Measurements from ENCODE around the gene PRMT7.
"Not testable (repeated sequence)": the region's sequence is repeated elsewhere in the genome, so short reads cannot be mapped to it uniquely, and the experiment has no call there.

PRMT7 gene

DNA sequence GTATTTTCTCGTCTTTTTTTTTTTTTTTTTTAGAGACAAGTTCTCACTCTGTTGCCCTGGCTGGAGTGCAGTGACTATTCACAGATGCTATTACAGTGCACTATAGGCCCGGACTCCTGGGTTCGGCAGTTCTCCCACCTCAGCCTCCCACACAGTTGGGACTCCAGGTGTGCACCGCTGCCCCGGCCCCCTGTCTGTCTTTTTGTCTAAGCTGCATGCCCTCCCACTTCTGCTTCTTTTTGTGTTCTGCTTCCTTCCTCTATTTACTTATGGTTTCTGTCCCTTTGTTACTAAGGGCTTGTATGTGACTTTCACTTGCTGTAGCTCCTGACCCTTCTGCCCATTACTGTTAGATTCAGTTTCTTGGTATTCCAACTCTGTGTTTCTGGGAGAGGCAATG, 26.0 kb upstream of the PRMT7 start:
- no peak for DNase-seq

DNA sequence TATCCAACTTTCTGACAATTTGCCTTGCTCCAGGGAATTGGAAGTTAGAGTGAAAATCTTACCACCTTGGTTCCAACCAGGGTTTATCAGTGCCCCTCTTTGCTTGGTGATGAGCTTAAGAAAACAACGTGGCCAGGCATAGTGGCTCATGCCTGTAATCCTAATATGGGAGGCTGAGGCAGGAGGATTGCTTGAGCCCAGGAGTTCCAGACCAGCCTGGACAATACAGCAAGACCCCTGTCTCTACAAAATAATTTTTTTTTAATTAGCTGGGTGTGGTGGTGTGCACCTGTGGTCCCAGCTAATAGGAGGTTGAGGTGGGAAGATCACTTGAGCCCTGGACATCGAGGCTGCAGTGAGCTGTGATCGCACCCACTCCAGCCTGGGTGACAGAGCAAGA, 25.1 kb upstream of the PRMT7 start:
- no peak for DNase-seq

DNA sequence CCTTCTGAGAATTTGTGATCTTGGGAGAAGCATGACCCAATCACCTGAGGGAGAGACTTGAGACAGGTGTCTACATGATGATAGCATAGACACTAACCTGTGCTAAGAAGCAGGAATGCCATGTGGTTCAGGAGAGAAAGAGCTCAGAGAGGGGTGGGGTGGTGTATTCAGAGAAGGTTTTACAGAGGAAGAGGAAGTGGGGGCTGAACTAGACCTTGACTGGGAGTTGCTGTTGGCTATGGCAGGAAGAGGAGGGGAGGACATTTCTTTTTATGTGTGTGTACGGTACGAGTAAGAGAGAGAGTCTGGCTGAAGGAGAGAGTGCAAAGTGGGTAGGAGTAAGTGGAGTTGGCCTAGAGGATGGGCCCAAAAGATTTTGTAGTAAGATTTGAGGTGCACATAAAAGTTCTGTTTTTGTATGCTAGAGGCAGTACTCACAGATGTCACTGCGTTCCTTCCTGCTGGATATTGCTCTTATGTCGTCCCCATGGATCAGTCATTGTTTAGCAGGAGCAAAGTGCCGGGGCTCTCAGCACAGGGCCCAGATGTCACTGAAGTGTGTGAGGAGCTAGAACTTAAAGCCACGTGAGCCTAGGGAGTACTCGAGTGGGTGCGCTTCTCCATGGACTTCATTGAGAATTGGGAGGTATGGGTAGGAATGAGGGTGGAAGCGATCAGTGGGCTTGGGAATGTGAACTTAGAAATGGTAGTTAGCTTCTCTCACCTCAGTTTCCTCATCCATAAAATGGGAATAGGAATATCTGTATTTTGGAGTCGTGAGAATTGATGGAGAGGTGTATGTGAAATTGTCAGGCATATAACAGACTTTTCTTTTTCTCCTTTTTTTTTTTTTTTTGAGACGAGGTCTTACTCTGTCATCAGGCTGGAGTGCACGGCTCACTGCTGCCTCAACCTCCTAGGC, 24.4 kb upstream of the PRMT7 start:
- DNase-seq, result no peak

DNA sequence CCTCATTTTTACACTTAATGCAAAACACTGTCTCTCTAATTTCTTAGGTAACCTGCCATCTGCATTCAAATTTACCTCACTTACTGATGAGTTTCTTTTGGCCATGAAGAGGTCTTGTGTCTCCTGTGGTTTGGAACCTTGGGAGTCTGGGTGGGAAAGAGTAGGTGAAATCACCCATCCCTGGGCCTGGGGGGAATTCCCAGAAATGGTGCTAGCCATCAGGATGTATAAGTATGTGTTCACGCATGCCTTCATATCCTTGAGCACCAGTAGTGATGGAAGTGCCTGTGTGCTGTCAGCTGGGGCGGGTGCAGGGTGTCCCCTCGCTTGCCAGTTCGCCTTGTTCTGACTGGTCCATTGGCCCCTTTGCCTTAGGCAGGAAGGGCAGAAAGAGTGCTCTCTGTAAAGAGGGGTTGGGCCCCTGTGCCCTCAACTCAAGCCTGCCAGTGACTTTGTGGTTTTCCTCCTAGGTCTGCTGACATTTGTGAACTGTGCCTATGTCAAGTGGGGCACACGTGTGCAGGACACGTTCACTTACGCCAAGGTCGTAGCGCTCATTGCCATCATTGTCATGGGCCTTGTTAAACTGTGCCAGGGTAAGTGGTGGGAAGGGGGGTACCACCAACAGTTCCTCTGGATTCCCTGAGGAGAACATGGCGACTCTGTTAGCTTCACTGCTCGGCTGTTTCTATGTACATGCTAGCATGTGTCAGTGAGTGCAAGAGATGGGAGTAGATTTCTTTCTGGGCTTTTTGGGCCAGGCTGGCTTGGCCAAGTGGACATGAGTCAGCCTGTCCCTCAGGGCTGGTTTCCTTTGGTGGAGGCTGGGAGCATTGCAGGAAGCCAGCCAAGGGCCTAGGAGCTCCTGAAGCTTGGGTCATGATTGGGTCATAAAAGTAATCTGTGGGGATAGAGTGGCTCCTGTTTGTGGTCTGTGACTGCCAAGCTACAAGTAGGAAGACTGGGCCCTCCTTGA, 23.3 kb upstream of the PRMT7 start:
- DNase-seq, result no peak

DNA sequence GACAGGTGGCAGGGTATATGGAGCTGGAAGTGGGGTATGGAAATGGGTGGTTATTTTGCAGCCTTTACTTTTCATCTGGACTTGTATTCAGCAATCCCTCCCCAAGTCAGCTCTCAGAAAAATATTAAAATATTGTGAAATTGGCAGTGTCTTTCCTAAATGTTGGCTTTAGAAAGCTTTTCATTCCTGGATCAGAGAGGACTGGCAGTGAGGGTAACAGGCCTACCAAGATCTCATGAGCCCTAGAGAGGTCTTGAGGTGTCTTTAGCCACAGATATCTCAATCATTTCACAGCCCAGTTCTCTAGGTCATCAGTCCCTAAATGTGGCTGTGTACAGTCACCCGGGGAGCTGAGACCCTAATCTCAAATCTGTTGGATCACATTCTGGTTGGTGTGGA, 22.6 kb upstream of the PRMT7 start:
- no peak for DNase-seq

DNA sequence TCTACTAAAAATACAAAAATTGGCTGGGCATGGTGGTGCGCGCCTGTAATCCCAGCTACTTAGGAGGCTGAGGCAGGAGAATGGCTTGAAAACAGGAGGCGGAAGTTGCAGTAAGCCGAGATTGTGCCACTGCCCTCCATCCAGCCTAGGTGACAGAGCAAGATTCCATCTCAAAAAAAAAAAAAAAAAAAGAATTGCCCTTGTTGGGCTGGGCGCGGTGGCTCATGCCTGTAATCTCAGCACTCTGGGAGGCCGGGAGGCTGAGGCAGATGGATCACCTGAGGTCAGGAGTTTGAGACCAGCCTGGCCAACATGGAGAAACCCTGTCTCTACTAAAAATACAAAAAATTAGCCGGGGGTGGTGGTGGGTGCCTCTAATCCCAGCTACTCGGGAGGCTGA, 22.0 kb upstream of the PRMT7 start:
- DNase-seq, result not testable (repeated sequence)

DNA sequence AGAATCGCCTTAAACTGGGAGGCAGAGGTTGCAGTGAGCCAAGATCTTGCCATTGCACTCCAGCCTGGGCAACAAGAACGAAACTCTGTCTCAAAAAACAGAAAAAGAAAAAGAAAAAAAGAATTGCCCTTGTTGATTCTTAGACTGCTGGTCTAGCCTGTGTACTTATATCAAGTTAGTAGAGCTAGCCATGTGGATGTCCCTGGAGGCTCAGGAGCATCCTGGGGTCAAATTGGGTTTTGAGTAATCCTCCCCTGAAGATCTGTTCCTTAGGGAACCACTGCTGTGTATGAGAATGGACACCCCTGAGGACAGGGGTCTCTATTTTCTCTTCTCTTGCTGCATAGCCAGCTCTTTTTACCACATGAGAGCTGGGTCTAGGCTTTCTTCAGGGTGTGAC, 21.6 kb upstream of the PRMT7 start:
- DNase-seq, result no peak

DNA sequence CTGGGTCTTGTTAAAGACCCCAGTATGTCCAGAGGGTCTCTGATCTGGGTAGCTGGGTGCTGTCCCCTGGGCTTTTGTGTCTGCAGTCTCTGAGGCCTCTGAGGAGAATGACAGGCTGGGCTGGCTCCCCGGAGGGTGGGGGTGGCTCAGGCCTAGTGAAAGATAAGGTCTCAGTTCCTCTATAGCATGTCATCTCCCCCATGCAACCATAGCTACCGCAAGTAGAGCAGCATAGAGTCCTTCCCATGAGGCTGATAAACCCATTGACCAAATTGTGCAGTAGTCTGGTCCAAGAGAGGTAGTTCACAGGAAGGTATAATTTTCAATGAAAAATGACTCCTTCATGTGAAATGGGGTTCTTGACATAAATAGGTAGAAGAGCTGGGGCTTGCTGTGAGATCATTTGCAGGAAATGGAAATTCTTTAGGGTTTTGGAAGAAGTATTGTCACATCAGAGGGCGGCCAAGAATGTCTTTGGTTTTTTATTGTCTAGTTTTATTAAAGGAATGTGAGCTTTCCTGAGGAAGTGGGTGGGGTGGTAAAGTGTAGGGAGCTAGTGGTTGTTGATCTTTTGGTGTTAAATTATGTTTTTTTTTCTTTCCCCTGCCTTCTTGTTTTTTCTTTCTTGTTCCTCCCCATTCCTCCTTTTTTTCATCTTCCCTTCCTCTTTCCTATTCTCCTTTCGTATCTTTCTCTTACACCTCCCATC, 21.0 kb upstream of the PRMT7 start:
- peak; percentile 34 for DNase-seq

DNA sequence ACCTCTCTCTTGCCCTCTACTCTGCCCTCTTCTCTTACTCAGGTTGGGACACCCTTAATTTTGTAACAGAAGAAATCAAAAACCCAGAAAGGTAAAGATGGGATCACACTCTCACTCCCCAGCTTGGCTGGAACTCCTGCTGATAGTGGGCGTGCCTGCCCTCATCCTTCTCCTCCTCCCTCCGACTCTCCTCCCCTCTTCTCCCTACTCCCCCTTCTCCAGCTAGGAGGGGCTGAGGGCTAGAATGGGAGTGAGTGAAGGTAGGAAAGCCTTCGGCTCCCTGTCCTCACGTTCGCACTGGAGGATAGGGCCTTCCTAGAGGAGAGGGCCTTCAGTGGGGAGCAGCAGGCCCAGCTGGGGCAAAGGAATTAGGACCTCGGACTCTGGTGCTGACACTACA, 20.4 kb upstream of the PRMT7 start:
- DNase-seq, result no peak

DNA sequence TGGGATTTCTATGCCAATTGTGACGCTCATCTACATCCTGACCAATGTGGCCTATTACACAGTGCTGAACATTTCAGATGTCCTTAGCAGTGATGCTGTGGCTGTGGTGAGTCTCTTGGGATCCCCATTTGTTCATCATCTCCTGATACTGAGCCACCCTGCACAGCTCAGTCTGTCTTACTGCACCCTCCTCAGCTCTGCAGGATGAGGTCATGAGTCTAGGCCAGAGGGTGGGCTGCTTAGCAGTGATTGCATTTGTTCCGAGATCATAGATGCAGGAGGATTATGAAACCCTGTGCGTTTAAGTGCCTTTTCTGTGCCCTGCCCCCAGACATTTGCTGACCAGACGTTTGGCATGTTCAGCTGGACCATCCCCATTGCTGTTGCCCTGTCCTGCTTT, 19.6 kb upstream of the PRMT7 start:
- no peak for DNase-seq

DNA sequence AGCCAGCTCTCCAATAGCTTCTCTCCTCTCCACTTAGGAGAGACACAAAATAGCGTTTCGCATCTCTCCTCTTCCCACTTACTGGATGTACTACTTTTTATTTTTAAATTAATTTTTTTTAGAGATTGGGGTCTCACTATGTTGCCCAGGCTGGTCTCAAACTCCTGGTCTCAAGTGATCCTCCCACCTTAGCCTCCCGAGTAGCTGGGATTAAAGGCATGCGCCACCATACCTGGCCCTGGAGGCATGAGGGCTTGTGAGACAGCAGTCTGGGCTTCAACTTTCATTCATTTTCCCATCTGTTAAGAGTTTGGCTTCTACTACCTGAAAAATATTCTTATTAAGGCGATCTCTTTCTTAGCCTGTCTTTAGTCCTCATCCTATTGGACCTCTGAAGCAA, 18.4 kb upstream of the PRMT7 start:
- DNase-seq, result no peak

DNA sequence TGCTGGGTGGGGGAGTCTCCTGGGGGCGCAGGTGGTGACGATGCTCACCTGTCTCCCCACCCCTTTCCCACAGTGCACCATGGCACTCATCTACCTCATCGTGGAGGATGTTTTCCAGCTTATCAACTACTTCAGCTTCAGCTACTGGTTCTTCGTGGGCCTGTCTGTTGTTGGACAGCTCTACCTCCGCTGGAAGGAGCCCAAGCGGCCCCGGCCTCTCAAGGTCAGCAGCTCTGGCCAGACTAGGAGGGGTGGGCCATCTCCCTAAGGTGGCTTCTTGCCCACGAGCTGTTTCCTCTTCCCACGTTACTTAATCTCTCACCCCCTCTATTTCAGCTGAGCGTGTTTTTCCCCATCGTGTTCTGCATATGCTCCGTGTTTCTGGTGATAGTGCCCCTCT, 14.5 kb upstream of the PRMT7 start:
- DNase-seq, result no peak

DNA sequence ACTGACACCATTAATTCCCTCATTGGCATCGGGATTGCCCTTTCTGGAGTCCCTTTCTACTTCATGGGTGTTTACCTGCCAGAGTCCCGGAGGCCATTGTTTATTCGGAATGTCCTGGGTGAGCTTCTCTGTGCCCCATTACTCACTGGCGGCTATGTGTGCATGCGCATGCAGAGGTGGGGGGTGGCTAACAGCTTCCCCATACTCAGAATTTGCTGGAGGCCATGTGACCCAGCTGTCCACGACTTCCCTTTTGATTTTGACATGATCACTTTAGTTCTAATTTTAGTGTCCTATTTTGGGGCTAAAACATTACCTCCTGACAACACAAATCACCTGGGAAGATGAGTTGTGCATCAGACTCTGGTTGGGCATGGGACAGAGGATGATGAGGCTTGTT, 14.1 kb upstream of the PRMT7 start:
- no peak for DNase-seq

DNA sequence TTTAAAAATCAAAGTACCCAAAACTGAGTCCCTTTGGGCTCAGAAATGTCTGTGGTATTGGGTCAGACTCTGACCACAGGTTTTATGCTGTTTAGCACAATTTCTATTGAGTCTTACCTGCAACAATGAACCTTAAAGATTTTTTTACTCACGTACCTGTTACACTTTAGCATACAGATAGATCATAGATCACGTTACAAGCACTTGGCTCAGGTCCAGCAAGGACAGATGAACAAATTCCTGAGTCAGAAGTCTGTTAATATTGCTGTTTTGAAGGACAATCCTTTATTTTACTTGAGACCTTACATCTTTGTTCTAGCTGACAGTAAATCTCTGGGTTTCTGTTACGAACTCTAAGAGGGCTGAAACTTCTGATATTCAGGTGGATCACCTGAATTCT, 12.9 kb upstream of the PRMT7 start:
- no peak for DNase-seq

DNA sequence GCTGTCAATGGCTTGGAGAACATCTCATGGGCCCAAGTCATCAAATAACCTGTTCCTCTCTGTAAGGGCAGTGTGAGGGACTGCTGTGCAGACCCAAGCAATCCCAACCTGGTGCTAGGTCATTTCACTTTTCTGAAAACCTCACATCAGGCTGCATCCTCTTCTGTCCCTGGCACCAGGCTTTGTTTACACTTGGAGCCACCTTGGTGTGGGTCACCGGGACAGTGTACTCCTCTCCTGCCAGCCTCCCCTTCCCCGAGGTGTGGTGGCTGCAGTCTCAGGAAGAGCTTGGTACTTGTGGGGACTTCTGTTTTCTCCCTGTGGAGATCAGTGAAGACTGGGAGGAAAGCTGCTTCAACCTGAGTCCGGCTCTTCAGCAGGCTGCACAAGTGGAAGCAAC, 12.5 kb upstream of the PRMT7 start:
- DNase-seq, result no peak

DNA sequence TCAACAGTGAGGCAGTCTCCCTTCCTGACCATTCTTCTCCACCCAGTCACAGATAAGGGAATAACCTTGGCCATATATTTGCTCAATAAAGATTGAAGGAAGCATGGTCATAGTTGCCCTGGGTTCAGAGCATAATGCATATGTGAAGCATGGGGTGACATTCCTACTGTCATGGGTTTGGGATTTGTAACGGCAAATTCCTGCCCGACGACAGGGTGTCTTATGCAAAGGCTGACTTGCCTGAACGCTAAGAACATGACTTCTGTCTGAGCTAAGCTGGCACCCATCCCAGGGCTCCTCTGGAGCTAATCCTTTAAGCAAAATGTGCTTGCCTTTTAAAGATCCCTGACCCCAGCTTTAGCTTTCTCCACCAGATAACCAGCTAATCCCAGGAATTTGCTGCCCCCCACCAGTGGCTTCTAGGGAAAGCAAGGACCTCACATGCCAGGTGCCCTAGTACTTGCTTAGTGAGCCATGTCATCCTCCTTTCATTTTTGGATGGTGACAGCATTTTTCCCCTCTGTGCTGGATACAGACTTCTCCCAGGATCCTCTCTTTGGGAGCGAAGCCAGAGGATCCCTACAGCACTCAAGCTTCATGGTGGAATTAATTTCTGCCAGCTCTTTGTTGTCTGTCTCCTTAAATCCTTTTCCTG, 11.8 kb upstream of the PRMT7 start:
- no peak for DNase-seq

DNA sequence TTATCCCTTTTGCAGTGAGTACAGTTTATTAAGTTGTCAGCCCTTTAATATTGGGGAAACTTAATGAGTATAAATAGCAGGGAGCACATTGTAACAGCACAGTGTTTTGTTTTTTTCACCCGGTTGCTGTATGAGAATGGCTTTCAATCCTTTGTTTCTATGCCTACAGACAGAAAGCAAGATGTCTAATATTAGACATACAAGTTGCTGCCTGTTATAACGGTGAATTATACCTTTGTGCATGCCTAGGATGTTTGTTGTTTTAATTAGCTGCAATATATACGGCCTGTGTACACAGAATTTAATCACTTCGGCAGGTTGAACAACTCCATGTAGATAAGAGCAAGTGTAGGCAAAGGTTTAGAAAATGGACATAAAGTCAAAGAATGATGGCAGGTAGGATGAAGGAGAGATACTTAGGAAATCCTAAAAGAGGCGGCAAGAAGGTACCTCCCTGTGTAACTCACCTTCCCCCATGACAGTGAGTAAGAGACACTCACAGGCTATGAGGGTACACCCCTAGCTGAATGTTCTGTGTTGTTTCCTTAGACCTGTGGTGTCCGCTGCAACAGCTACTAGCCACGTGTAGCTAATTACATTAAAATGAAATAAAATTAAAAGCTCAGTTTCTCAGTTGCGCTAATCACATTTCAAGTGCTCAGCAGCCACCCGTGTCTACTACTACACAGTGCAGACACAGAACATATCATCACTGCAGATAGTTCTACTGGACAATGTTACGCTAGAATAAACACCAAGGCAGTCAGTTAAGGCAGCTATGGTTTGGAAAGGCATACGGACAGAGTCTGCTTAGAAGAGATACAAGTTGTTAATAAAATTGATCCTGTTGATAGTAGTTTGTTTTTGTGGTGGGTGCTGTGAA, 11.0 kb upstream of the PRMT7 start:
- DNase-seq, result no peak

DNA sequence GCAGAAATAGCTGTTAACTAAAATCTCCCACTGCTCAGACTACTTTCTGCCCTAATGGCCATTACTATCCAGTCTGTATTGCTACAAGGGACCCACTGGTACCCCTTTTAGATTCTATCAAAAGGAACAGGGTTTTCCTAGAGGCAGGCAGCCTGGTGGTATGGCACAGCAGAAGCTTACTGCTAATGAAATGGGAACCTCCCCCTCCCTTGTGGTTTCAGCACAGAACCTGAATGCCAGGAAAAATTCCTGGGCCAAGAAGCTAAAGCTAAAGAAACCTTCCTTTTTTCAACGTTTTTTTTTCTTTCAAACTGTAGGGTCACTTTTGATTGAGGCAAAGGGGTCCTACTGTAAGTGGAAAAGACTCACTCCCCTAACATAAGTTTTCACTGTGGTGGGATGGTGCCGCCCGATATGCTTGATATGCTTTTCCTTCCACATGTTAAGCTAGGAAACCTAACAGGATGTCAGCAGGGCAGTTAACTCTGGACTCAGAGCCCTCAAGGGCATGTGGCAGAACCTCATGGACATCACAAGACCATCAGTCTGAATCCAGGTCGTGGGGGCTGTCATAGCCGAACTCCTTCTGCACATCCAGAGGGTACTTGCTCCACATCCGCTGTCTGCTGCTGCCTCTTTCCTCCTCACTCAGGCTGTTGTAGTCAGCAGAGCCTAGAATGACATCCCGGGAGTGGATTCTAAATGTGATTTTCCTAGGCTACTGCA, 9.9 kb upstream of the PRMT7 start:
- no peak for DNase-seq

DNA sequence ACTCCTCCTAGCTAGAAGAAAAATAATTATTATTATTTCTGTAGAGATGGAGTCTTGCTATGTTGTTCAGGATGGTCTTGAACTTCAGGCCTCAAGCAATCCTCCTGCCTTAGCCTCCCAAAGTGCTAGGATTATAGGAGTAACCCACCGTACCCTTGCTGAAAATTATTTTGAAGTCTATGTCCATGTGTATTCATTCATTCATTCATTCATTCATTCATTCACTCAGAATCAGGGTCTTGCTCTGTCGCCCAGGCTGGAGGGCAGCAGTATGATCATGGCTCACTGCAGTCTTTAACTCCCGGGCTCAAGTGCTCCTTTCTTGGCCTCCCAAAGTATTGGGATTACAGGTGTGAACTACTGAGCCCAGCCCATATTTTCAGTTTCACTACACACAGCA, 4.2 kb upstream of the PRMT7 start:
- DNase-seq, result no peak

DNA sequence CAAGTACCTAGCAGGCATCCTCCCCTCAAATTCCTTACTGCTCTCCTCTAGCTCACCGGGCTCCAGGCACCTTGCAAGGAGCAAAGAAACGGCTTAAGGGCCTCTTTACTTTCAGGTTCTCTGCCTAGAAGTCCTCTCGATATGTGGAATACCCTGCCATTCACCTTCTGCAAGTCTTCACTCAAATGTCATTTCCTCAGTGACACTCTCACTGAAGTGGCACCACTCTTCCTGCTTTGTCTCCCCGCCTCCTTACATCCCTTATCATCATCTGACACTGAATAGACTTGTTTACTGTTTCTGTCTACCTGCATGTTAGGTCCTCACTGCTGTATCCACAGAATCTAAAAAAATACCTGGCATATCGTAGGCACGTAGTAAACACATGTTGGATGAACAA, 1.0 kb upstream of the PRMT7 start:
- DNase-seq, result no peak

DNA sequence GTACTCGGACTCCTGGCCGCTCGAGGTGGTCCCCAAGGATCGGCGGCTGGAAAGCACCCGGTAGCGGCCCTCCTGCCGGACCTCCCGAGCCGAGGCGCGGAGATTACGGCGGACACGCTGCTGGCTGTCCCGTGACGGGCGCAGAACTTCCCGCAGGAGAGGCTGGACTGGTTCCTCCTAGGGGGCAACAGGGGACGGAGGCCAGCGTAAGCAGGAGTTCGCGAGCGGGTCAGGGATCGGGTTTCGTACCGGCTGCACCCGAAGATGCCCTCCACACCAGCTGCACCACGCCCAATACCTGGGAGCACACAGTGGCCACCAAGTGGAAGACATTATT, 414 bp upstream of the PRMT7 start:
- DNase-seq, result no peak

Measured in stimulated activated naive CD4-positive, alpha-beta T cell treated with Interleukin-2 at 50 U/mL for 16 hours (primary cell).